Fibroblast of lung (primary cell): ENCODE data around the gene RAP1GAP.

Source experiments
- CTCF ChIP-seq, 2 donors: IDR thresholded peaks in 1 of 2; conservative IDR thresholded peaks in 1 of 2; 1 replicate in 1 of 2; 2 replicates in 1 of 2; pipeline ENCODE4 v1.5.1; 2011 to 2012; ENCODE audit warnings: low read length in 2 of 2, control low read depth in 1 of 2, inconsistent platforms in 1 of 2, low read depth in 1 of 2, mild to moderate bottlenecking in 1 of 2
- EZH2 ChIP-seq: IDR thresholded peaks from 2 replicates; pipeline ENCODE4 v1.5.1; 2012; ENCODE audit warnings: low read length, control low read depth, mild to moderate bottlenecking; ENCODE audit errors: missing control alignments

GRCh38 chr1:21550097-21550496 lies 119.1 kb downstream of the RAP1GAP start:
- TF ChIP-seq EZH2, result no peak
- TF ChIP-seq CTCF (conservative IDR thresholded peaks at IDR 0.05 in 1 of 2, IDR thresholded peaks at IDR 0.05 in 1 of 2; ENCODE audit: low read depth in 1 of 2, low read length in 2 of 2), result no peak
